Stimulated activated CD8-positive, alpha-beta memory T cell treated with anti-CD3 and anti-CD28 coated beads, Interleukin-7, amount 100 ng/mL, for 1 hour (primary cell): Measurements from ENCODE around the gene APPL2.
"Not testable (repeated sequence)": the region's sequence is repeated elsewhere in the genome, so short reads cannot be mapped to it uniquely, and the experiment has no call there.

Experiments used
- DNase-seq, 2 donors: peaks; one replicate each; pipeline ENCODE4 v3.0.0-alpha.2; 2020; ENCODE audit warnings: low read depth in 2 of 2

APPL2 gene

GRCh38 chr12:105256431-105256830 lies 20.5 kb upstream of the APPL2 start:
- not testable (repeated sequence) for DNase-seq

- DNase-seq = no peak
Measured at GRCh38 chr12:105256011-105256410, 20.0 kb upstream of the APPL2 start.

- DNase-seq = no peak
Measured at GRCh38 chr12:105253866-105254513, 18.0 kb upstream of the APPL2 start.

GRCh38 chr12:105252901-105253300 lies 16.9 kb upstream of the APPL2 start:
- DNase-seq = no peak

- DNase-seq = not testable (repeated sequence)
Measured at GRCh38 chr12:105245776-105246427, 9.9 kb upstream of the APPL2 start.

GRCh38 chr12:105245291-105245690 lies 9.3 kb upstream of the APPL2 start:
- no peak for DNase-seq

- no peak for DNase-seq
Measured at GRCh38 chr12:105240228-105240627, 4.3 kb upstream of the APPL2 start.

GRCh38 chr12:105239304-105239703 lies 3.3 kb upstream of the APPL2 start:
- no peak for DNase-seq

- no peak for DNase-seq
Measured at GRCh38 chr12:105237666-105238065, 1.7 kb upstream of the APPL2 start.

- DNase-seq = no peak
Measured at GRCh38 chr12:105235281-105235731, 668 bp downstream of the APPL2 start.

GRCh38 chr12:105234197-105234596 lies 1.8 kb downstream of the APPL2 start:
- no peak for DNase-seq

GRCh38 chr12:105233041-105233905 lies 2.7 kb downstream of the APPL2 start:
- DNase-seq = no peak

GRCh38 chr12:105231396-105231795 lies 4.6 kb downstream of the APPL2 start:
- no peak for DNase-seq

- no peak for DNase-seq
Measured at GRCh38 chr12:105229371-105229770, 6.6 kb downstream of the APPL2 start.

- no peak for DNase-seq
Measured at GRCh38 chr12:105228966-105229365, 7.0 kb downstream of the APPL2 start.

- no peak for DNase-seq
Measured at GRCh38 chr12:105228494-105228893, 7.5 kb downstream of the APPL2 start.

- no peak for DNase-seq
Measured at GRCh38 chr12:105227879-105228278, 8.1 kb downstream of the APPL2 start.

- no peak for DNase-seq
Measured at GRCh38 chr12:105226219-105226618, 9.8 kb downstream of the APPL2 start.

- DNase-seq = no peak
Measured at GRCh38 chr12:105225505-105226015, 10.4 kb downstream of the APPL2 start.

- DNase-seq = no peak
Measured at GRCh38 chr12:105224399-105224798, 11.6 kb downstream of the APPL2 start.

GRCh38 chr12:105223884-105224283 lies 12.1 kb downstream of the APPL2 start:
- DNase-seq = no peak

GRCh38 chr12:105223352-105223845 lies 12.6 kb downstream of the APPL2 start:
- DNase-seq = no peak
